Measurements from ENCODE around the gene PLK5.

Gene PLK5

DNA sequence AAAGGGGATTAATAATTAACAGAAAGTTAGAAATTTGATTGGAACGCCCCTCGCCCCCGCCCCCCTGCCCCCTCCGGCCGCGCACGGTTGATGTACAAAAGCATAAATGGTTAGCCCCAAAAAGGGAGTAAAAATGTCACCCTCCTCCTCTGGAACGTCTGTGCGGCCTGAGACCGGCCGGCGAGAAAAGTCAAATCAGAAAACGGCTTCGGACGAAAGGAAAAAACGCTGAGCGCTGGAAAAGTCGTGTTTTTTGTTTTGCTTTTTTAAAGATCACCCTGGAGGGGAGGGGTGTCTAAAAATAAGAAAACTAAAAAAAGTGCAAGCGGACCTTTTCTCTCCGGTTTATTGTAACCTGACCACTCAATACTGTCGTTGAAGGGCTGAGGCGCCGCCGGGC, 31.1 kb downstream of the PLK5 start:
- no peak for DNase-seq

DNA sequence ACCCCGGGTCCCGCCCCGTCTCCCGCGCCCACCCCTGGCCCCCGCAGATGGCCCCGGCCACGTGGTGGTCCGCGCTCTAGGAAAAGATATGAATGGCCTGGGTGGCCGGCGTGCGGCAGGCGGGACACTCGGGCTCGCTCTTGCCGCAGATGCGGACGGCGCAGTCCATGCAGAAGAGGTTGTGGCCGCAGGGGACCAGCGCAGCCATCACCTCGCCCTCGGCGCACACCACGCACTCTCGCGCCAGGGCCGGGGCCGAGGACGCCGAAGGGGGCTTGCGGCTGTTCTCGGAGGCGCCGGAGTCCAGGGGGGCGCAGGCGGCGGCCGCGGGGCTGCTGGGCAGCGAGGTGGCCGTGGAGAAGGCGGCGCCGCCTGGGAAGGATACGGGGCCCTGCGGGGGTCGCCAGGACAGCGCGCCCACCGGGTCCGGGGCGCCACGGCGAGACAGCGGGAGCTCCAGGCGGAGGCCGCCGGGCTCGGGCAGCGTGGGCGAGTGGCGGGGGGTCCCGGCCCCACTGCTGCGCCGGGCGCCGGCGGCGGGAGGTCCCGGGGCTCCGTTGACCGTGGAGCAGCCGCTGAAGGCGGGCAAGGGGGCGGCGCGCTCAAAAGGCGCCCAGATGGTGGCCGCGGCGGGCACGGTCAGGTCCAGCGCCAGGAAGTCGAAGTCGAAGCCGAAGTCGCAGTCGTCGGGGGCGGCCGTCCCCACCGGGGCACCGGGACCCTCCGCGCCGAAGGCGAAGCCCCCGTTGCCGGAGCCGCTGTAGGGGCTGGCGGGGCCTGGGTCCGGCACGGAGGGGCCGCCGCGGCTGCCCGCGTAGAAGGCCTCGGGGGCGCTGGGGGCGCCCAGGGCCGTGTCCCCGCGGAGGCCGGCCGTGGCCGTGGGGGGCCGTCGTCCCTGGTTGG, 31.9 kb downstream of the PLK5 start:
- no peak for DNase-seq

GRCh38 chr19:1556390-1557070, 32.7 kb downstream of the PLK5 start:
- DNase-seq = no peak

- no peak for DNase-seq
Observed at GRCh38 chr19:1558552-1558951, 34.7 kb downstream of the PLK5 start.

- peak in 1 of 56 donors; percentile 23 for DNase-seq
Observed at GRCh38 chr19:1560286-1560882, 36.5 kb downstream of the PLK5 start.

- DNase-seq = no peak
Observed at GRCh38 chr19:1561236-1561842, 37.5 kb downstream of the PLK5 start.

- DNase-seq = no peak
Observed at GRCh38 chr19:1563251-1563650, 39.4 kb downstream of the PLK5 start.

DNA sequence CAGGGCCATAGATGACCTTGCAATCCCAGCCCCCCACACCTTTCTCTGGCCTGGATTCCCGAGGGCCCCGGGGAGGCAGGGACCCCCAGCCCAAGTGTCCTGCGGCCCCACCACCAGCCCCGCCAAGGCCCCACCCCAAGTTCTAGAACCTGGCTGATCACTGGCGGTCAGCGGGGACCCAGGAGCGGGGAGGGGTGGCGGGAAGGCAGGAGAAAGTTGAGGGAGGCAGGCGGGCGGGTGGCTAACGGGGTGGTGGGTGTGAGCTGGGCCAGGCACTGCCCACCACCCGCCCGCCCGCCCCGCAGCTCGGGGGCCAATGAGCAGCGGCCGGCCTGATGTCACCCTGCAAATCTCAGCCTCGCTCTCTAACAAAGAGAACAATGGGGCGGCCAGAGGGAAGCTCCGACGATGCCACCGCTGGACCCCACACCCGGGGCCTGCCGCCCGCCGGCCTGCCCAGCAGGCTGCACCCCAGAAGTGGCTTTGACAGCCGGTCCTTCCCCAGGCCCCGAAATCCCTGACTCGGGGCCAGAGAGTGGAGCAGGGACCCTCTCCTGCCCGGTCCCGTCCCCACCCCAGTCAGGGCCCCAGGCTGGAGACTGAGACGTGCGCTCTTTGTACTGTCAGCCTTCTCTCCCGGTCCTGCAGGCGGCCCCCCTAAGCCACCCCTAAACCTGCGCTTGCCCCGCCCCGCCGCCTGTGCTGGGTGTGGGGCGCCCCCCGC, 42.7 kb downstream of the PLK5 start:
- peak in 55 of 56 donors; percentile 48 to 95 (median 84) for DNase-seq

DNA sequence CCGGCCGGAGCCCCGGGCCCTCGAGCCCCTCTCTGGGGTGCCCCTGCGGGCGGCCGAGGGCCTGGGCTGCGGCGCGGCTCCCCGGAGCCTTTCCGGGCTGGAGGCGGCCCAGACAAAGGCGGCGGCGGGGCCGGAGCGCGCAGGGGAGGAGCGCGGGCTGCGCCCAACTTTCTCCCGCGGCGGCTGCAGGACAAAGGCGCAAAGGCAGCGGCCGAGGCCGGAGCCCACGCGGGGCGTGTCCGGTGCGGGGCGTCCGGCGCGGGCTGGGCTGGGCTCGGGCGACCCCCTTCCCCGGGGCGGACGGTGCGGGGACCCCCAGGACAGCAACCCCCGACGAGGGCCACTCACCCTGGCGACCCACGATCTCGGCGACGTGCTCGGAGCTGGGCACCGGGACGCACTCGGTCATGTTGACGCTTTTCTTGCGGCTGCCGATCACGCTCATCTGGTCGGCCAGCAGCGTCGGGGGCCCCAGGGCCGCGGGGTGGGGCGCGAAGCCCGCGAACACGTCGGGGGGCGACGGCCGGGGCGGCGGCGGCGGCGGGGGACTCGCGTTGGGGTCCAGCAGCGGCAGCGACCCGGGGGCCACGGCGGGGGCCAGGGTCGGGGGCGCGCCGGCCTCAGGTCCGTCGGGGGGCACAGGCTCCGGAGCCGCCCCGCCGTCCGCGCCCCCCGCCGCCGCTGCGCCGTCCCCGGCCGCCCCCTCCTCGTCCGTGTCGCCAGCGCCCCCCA, 43.4 kb downstream of the PLK5 start:
- DNase-seq = peak in 5 of 56 donors; percentile 42 to 58 (median 57)

DNA sequence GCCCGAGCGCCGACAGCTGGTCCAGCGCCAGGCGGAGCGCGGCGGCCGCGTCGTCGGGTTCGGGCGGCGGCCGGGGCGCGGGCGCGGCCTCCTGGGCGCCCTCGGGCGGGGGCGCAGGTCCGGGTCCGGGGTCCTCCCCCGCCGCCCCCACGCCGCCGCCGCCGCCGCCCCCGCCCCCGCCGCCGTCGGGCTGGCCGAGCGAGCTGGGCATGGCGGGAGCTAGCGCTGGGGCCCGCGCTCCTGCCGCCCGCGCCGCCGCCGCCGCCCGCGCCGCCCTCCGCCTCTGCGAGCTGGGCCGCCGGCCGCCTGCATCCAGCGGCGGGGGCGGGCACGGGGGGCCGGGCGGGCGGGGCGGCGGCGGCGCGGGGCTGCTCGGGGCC, 44.0 kb downstream of the PLK5 start:
- DNase-seq = no peak

- peak in 38 of 56 donors; percentile 5 to 72 (median 35) for DNase-seq
Observed at GRCh38 chr19:1568320-1569019, 44.6 kb downstream of the PLK5 start, which contains the start of gene MEX3D. MEX3D (minus strand) TSS chr19:1568325; CDS start chr19:1568058, 267 bp downstream.

GRCh38 chr19:1569997-1570396, 46.1 kb downstream of the PLK5 start:
- DNase-seq = no peak

- no peak for DNase-seq
Observed at GRCh38 chr19:1570836-1571235, 47.0 kb downstream of the PLK5 start.

DNA sequence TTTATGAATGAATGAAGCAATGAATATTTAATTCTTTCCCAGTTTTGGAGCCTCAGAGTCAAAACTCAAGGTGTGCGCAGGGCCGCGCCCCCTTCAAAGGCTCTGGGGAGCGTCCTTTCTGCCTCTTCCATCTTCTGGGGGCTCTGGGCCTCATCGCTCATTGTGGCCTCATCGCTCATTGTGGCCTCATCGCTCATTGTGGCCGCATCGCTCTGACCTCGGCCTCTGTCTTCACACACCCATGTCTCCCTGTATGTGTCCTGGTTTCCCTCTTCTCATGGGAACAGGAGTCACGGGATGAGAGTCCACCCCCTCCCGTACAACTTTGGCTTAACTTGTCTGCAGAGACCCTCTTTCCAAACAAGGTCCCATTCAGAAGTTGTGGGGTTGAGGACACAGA, 47.5 kb downstream of the PLK5 start:
- DNase-seq = no peak

GRCh38 chr19:1572795-1573194, 48.9 kb downstream of the PLK5 start:
- no peak for DNase-seq

GRCh38 chr19:1574354-1575136, 50.7 kb downstream of the PLK5 start:
- DNase-seq = no peak

DNA sequence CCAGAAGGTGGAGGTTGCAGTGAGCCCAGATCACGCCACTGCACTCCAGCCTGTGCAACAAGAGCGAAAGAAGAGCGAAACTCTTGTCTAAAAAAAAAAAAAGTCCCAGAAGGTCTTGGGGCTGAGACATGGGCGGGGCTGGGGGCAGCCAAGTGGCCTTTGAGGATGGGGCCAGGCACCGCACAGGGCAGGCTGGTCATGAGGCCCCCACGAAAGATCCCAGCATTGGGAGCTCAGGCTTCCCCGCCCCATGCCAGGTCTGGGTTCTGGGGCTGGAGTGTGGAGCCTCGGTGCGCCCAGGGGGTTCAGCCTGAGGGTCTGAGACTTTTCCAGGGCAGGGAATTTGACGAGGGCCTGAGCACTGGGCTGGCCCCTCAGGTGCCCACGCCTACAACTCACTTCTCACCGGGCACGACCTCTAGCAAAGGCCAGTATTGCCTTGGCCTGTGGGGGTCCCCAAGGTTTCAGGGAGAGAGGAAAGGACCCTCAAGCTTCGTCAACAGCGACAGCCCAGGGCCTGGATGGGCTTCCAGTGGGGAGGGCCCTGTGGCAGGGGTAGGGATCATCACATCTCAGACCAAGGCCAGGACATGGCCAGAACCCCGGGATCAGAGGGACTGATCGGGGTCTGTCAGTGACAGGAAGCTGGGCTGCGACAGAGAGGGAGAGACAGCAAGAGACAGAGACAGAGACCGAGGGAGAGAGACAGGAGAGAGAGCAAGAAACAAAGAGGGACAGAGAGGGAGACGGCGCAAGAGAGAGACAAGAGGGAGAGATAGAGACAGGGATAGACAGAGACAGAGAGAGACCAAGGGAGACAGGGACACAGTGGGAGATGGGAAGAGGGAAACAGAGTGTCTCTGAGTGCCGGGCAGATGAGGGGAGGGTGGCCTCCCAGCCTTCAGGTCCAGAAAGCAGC, 51.7 kb downstream of the PLK5 start:
- DNase-seq = no peak

All from amygdala (tissue), 56 donors.